AG04449 (cell line): ENCODE measurements around the gene HID1.

ENCODE experiments used
- CTCF ChIA-PET: fragments of 350-600 bp; formaldehyde crosslinking; extraction: SDS; loops from one replicate; lab custom pipeline; 2021; ENCODE audit warnings: antibody characterized with exemption; lab: Yijun Ruan, JAX
- POLR2A ChIA-PET: fragments of 400-600, 350-600 bp; formaldehyde crosslinking; extraction: SDS; loops from one replicate; lab custom pipeline; 2020; ENCODE audit warnings: antibody characterized with exemption, inconsistent platforms; lab: Yijun Ruan, JAX
- DNase-seq: peaks from one replicate; pipeline ENCODE4 v3.0.0-alpha.2; 2010; ENCODE audit warnings: low read depth, low spot score
- H3K4me3 ChIP-seq: 2 replicates; pipeline ENCODE4 v1.5.1; 2011; ENCODE audit warnings: low read depth, mild to moderate bottlenecking, control low read depth, low read length
- CTCF ChIP-seq: IDR thresholded peaks from one replicate; pipeline ENCODE4 v1.5.1; 2011; ENCODE audit warnings: mild to moderate bottlenecking, moderate library complexity, low read length, control low read depth, inconsistent platforms; ENCODE audit not compliant: insufficient read depth; ENCODE audit errors: missing control alignments

Gene HID1

GRCh38 chr17:74961657-74962350 is 10.8 kb downstream of the HID1 start:
- POLR2A ChIA-PET = interaction anchor here (0.7 to 1.3 kb wide), 3 partner anchors 12 to 51 kb away, joined by 3 to 8 read pairs (median 3); partner anchors contain the start of gene MRPL58
- DNase-seq = peak; percentile 10
- CTCF ChIA-PET = interaction anchor here (0.6 to 9.5 kb wide), 66 partner anchors 8 to 671 kb away, joined by 3 to 181 read pairs (median 6); partner anchors contain the start of genes ARMC7, ATP5PD, CDR2L and HID1
- no peak overlapping the region for H3K4me3 ChIP-seq
- peak; percentile 76 for TF ChIP-seq CTCF

- peak; percentile 60 for TF ChIP-seq CTCF
- CTCF ChIA-PET = interaction anchor here (0.6 to 9.5 kb wide), 57 partner anchors 9 to 452 kb away, joined by 3 to 181 read pairs (median 7); partner anchors contain the start of genes ARMC7, ATP5PD, CDR2L and HID1
- H3K4me3 ChIP-seq = no peak overlapping the region
- POLR2A ChIA-PET = interaction anchor here (0.9 to 1.3 kb wide), 2 partner anchors 27 to 52 kb away, joined by 3 to 8 read pairs; partner anchors contain the start of genes CDR2L and MRPL58
- no peak for DNase-seq
Measured at GRCh38 chr17:74960570-74961342, 11.8 kb downstream of the HID1 start.

- TF ChIP-seq CTCF = no peak
- CTCF ChIA-PET = interaction anchor here (1.0 to 9.5 kb wide), 39 partner anchors 10 to 311 kb away, joined by 3 to 181 read pairs (median 18); partner anchors contain the start of genes ARMC7, ATP5PD, CDR2L and HID1
- H3K4me3 ChIP-seq = no peak overlapping the region
- POLR2A ChIA-PET = no interaction called here
- no peak for DNase-seq
Measured at GRCh38 chr17:74959826-74960515, 12.6 kb downstream of the HID1 start.

DNA sequence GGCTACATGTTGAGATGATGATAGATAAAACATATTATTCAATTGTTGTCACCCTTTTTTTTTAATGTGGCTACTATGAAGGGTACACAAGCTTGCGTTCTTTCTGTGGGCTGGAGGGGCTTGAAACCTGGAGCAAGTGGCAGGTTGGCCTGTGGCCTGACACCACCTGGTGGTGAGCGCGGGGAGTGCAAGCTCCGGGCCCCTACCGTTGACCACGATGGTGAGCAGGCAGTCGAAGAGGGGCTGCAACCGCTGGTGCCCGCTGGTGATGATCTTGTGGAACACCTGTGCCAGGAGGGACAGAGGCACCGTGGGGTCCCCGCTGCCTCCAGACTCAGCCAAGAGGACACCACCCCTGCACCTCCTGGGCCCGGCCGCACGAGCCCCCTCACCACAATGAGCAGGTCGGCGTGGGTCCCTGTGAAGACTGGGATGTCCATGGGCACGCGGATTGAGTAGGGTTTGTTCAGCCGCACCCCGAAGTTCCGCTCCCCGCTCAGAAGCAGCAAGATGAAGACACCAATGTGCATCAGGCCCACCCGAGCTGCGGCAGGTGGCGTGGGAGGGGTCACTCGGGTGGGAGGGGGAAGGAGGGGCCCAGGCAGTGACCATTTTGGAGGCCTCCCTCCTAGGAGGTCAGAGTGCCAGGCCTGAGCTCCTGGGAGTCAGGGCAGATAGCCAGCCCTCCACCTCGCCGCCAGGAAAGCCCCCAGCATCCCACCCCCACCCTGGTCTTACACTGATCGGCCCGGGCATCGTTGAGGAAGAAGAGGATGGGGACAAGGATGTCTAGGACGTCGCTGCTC is 14.4 kb downstream of the HID1 start:
- ChIA-PET CTCF (interaction anchor here (0.7 to 9.5 kb wide), 42 partner anchors 10 to 301 kb away, joined by 3 to 181 read pairs (median 4); partner anchors contain the start of genes CDR2L, HID1, MRPL58 and OTOP2), POLR2A (no interaction called here)
- DNase-seq = no peak
- no peak overlapping the region for H3K4me3 ChIP-seq
- peak; percentile 94 for TF ChIP-seq CTCF

DNA sequence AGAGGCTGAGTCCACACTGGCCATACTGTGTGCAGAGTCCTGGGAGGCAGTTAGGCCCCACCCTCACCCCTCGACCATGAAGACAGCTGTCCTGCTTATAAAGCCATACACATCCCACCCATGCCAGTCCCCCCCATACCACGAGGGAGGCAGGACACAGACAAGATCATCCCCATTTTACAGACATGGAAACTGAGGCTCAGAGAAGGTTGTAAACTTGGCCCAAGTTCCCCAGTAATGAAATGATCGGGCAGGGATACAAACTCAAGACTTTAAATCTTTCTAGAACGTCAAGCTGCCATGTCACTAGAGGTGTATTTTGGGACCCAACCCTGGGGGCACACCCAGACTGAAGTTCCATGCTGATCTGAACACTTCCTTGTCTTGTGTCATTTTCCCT is 16.5 kb downstream of the HID1 start:
- ChIA-PET CTCF (interaction anchor here (1.1 to 9.5 kb wide), 7 partner anchors 11 to 246 kb away, joined by 3 to 181 read pairs (median 38); partner anchors contain the start of genes HID1, OTOP2 and USH1G), POLR2A (no interaction called here)
- no peak for DNase-seq
- H3K4me3 ChIP-seq = no peak overlapping the region
- no peak for TF ChIP-seq CTCF
